ENCODE measurements around the gene TIMM21.

The TIMM21 gene

DNA sequence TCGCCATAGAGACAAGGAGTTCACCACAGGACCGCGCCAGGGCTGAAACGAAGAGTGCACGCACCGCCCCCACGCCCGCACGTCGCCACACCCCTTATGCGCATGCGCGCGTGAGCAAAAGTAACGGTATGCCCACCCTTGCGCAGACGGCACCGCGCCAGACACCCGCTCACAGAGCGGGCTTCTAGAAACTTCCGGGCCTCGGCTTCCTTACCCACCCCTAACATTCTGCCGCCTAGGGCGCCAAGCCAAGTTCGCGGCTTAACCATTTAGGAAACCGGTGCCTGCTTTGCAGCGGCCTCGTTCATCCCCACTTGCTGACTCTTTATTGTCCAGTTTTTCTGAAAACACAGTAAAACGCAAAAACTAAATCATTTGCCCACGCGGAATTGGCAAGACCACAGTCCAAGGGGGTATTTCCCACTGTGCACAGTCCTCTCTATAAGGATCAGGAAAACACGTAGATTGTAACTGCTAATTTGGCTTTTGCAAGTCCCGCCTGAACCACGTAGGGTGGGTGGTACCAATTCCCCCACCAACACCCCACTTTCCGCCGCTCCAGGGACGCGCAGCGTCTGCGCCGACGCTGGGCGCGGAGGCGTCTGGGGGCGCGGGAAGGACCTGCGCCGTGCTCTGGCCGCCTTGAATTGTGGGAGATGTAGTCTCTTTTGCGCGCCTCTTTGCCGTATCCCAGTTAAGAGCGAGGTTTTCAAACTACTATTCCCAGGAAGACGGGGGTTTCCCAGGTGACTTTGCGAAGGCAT is at the start of gene TIMM21, which contains the start of gene FBXO15:
Gene TIMM21 (plus strand): TSS at position 745 of the 764 bp plus-strand sequence. CDS start 286 bp downstream, outside the sequence.
Gene FBXO15 (minus strand): TSS at position 56 of the 764 bp plus-strand sequence. CDS start 49 bp downstream, at position 7.
- TF ChIP-seq, protein P1, sequence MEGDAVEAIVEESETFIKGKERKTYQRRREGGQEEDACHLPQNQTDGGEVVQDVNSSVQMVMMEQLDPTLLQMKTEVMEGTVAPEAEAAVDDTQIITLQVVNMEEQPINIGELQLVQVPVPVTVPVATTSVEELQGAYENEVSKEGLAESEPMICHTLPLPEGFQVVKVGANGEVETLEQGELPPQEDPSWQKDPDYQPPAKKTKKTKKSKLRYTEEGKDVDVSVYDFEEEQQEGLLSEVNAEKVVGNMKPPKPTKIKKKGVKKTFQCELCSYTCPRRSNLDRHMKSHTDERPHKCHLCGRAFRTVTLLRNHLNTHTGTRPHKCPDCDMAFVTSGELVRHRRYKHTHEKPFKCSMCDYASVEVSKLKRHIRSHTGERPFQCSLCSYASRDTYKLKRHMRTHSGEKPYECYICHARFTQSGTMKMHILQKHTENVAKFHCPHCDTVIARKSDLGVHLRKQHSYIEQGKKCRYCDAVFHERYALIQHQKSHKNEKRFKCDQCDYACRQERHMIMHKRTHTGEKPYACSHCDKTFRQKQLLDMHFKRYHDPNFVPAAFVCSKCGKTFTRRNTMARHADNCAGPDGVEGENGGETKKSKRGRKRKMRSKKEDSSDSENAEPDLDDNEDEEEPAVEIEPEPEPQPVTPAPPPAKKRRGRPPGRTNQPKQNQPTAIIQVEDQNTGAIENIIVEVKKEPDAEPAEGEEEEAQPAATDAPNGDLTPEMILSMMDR (IDR thresholded peaks at IDR 0.05; ENCODE audit: borderline replicate concordance, control extremely low read depth, extremely low read depth, insufficient read depth, missing control alignments), result no peak
- peak; percentile 92 for DNase-seq (ENCODE audit: low spot score)
- in situ Hi-C loops (cut with MboI; ENCODE audit: low sequenced_read_pairs, unreplicated experiment), result no loop called here

DNA sequence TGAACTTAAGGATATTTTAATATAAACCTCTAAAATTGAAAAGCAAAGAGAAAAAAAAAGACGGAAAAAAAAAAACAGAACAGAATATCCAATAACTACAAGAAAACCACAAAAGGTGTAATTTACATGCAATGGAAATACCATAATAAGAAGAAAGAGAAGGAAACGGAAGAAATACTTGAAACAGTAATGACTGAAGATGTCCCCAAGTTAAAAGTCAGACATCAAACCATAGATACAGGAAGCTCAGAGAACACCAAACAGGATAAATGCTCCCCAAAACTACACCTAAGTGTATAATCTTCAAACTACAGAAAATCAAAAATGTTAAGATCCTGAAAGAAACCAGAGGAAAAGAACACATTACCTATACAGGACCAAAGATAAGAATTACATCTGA is 39.9 kb upstream of the TIMM21 start:
- in situ Hi-C loops (cut with MboI; ENCODE audit: low sequenced_read_pairs, unreplicated experiment), result no loop called here
- no peak for DNase-seq (ENCODE audit: low spot score)

GRCh38 chr18:74110149-74110548 is 38.2 kb upstream of the TIMM21 start:
- TF ChIP-seq, protein P1 (IDR thresholded peaks at IDR 0.05; ENCODE audit: borderline replicate concordance, control extremely low read depth, extremely low read depth, insufficient read depth, missing control alignments), result no peak
- in situ Hi-C loops (cut with MboI; ENCODE audit: low sequenced_read_pairs, unreplicated experiment), result no loop called here
- no peak for DNase-seq (ENCODE audit: low spot score)

More for the DNA sequence above, 39.9 kb upstream of the TIMM21 start:
- TF ChIP-seq, protein P1 (IDR thresholded peaks at IDR 0.05; ENCODE audit: borderline replicate concordance, control extremely low read depth, extremely low read depth, insufficient read depth, missing control alignments), result no peak

GRCh38 chr18:74110976-74111375 is 37.3 kb upstream of the TIMM21 start:
- DNase-seq (ENCODE audit: low spot score), result no peak
- in situ Hi-C loops (cut with MboI; ENCODE audit: low sequenced_read_pairs, unreplicated experiment), result no loop called here
- TF ChIP-seq, protein P1 (IDR thresholded peaks at IDR 0.05; ENCODE audit: borderline replicate concordance, control extremely low read depth, extremely low read depth, insufficient read depth, missing control alignments), result no peak

- TF ChIP-seq, protein P1 (IDR thresholded peaks at IDR 0.05; ENCODE audit: borderline replicate concordance, control extremely low read depth, extremely low read depth, insufficient read depth, missing control alignments), result no peak
- in situ Hi-C loops (cut with MboI; ENCODE audit: low sequenced_read_pairs, unreplicated experiment), result no loop called here
- DNase-seq (ENCODE audit: low spot score), result no peak
These were observed 34.6 kb upstream of the TIMM21 start for GRCh38 chr18:74113711-74114110.

DNA sequence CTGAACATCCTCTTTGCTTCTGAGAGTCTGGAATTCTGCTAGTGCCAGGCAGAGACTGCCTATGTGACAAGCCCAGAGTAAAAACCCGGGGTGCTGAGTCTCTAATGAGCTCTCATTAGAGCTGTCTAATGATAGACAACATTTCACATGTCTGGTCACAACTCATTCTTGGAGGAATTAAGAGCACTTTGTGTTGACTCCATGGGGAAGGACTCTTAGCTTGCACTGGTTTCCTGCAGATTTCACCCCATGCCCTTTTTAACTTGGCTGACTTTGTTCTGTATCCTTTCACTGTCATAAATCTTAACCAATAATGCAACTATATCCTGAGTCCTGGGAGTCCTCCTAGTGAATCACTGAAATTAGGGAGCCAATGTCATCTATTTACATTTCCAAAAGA is 34.2 kb upstream of the TIMM21 start:
- DNase-seq (ENCODE audit: low spot score), result no peak
- TF ChIP-seq, protein P1 (IDR thresholded peaks at IDR 0.05; ENCODE audit: borderline replicate concordance, control extremely low read depth, extremely low read depth, insufficient read depth, missing control alignments), result no peak
- in situ Hi-C loops (cut with MboI; ENCODE audit: low sequenced_read_pairs, unreplicated experiment), result no loop called here
